Osteoblast (primary cell): ENCODE measurements around the gene KCNS1. TPM values are rescaled to one million over a fixed set of nuclear protein-coding genes. Genes with fewer than 3 reads are reported as not detected.

ENCODE experiments used
- DNase-seq: peaks from one replicate; pipeline ENCODE4 v3.0.0; 2011; ENCODE audit warnings: low spot score, mixed read lengths; ENCODE audit not compliant: insufficient read length; ENCODE audit errors: missing footprints
- H2AFZ ChIP-seq: 2 replicates; pipeline ENCODE4 v1.6.0; 2011; ENCODE audit warnings: mild to moderate bottlenecking, low read length
- H3K27ac ChIP-seq: 2 replicates; pipeline ENCODE4 v1.5.1; 2011; ENCODE audit warnings: mild to moderate bottlenecking, low read depth, low read length, moderate library complexity
- H3K27me3 ChIP-seq: 2 replicates; pipeline ENCODE4 v1.6.0; 2012; ENCODE audit warnings: mild to moderate bottlenecking, control low read depth, inconsistent platforms, low read length, moderate library complexity; ENCODE audit not compliant: insufficient read depth
- H3K36me3 ChIP-seq: 2 replicates; pipeline ENCODE4 v1.5.1; 2011; ENCODE audit warnings: mild to moderate bottlenecking, low read length, control low read depth, moderate library complexity; ENCODE audit not compliant: insufficient read depth
- H3K4me1 ChIP-seq: 2 replicates; pipeline ENCODE4 v1.5.1; 2011; ENCODE audit warnings: mild to moderate bottlenecking, low read length, control low read depth, moderate library complexity; ENCODE audit not compliant: insufficient read depth
- H3K4me2 ChIP-seq: 2 replicates; pipeline ENCODE4 v1.6.0; 2011; ENCODE audit warnings: mild to moderate bottlenecking, low read length; ENCODE audit not compliant: insufficient read depth
- H3K4me3 ChIP-seq: fragments of 200-600 bp; sonication (generic); 3 replicates; pipeline ENCODE4 v1.5.1; 2012; ENCODE audit warnings: mild to moderate bottlenecking, low read length, inconsistent platforms; ENCODE audit not compliant: insufficient read depth
- H3K79me2 ChIP-seq: 2 replicates; pipeline ENCODE4 v1.6.0; 2012; ENCODE audit warnings: mild to moderate bottlenecking, low read length, control low read depth, inconsistent platforms; ENCODE audit not compliant: insufficient read depth
- H3K9me3 ChIP-seq: 2 replicates; pipeline ENCODE4 v1.5.1; 2011; ENCODE audit warnings: low read depth, low read length, control low read depth
- H4K20me1 ChIP-seq: 2 replicates; pipeline ENCODE4 v1.6.0; 2012; ENCODE audit warnings: mild to moderate bottlenecking, low read length, control low read depth; ENCODE audit not compliant: insufficient read depth
- total RNA-seq: library from RNA; depleted of rRNA; stranded (reverse); fragments of >200 nt; gene quantifications from 2 replicates; pipeline ENCODE4 v1.2.3, GENCODE V29; 2012
- TF ChIP-seq, protein P1 (sequence below): IDR thresholded peaks from 2 replicates; pipeline ENCODE4 v1.5.1; 2011; ENCODE audit warnings: mild to moderate bottlenecking, low read depth, low read length, moderate library complexity; ENCODE audit errors: extremely low read depth

Gene KCNS1
- total RNA-seq, 1 donor = 1.1 TPM

DNA sequence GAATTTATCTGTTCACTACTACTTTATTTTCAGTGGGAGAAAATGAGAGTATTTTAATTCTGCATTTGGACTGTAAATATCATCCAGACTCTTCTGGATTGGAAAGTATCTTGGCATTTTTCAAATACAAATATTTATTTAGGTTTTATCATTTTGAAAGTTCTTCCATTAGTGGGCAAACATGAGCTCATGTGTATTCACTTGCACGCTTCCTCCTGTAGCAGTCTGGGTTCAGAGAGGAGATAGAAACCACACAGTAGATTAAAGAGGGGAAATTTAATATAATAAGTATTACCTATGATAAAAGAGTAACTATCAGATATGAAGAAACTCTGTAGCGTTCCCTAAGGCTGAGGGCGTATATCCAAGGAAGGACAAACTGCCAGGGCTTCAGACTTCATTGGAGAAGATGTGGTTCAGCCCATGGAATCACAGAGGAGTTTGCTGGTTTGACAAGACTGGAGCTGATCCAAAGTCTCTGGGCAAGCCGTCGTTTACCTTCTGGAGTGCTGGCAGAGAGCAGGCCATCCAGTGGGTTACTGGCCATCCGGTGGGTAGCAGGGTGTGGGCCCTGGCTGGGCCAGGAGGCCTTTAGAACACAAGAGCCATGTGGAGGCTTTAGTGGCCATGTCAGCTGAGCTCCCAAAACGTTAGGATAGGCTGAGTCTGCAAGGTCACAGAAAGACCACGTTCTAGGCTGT lies 44.3 kb downstream of the KCNS1 start:
- Histone ChIP-seq H3K79me2 (peaks cover 13% of the 10 kb centered on the region), H3K27ac (peak overlapping the region; percentile 41), H4K20me1 (no peaks in the 10 kb centered on the region), H3K27me3 (no peaks in the 10 kb centered on the region), H2AFZ (no peak overlapping the region), H3K4me1 (peaks cover 77% of the 10 kb centered on the region), H3K4me3 (no peak overlapping the region), H3K36me3 (peaks cover 5% of the 10 kb centered on the region), H3K4me2 (no peak overlapping the region), H3K9me3 (no peaks in the 10 kb centered on the region)
- no peak for DNase-seq
- TF ChIP-seq, protein P1, sequence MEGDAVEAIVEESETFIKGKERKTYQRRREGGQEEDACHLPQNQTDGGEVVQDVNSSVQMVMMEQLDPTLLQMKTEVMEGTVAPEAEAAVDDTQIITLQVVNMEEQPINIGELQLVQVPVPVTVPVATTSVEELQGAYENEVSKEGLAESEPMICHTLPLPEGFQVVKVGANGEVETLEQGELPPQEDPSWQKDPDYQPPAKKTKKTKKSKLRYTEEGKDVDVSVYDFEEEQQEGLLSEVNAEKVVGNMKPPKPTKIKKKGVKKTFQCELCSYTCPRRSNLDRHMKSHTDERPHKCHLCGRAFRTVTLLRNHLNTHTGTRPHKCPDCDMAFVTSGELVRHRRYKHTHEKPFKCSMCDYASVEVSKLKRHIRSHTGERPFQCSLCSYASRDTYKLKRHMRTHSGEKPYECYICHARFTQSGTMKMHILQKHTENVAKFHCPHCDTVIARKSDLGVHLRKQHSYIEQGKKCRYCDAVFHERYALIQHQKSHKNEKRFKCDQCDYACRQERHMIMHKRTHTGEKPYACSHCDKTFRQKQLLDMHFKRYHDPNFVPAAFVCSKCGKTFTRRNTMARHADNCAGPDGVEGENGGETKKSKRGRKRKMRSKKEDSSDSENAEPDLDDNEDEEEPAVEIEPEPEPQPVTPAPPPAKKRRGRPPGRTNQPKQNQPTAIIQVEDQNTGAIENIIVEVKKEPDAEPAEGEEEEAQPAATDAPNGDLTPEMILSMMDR = no peak

DNA sequence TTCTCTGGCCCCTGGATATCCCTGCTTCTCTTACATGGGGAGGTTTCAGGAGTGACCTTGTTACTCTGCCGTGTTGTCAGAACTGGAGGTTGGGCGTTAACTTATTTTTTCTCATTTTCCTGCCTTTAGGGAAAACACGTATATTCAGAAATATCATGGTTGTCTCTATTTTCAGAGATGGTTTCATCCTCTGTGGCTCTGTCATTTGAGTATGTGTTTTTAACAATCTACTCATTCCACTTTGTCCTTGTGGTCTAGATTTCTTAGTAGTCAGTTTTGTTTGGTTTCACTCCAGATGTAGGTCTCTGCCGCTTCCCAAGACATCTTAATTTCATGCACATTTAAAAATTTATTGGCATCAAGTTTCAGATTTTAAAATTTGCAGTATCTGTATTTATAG lies 45.9 kb downstream of the KCNS1 start:
- Histone ChIP-seq H3K36me3 (peaks cover 5% of the 10 kb centered on the region), H3K27ac (peak overlapping the region; percentile 57), H3K9me3 (no peaks in the 10 kb centered on the region), H3K27me3 (no peaks in the 10 kb centered on the region), H3K4me3 (peak overlapping the region; percentile 11), H3K4me2 (peak overlapping the region; percentile 49), H3K4me1 (peaks cover 65% of the 10 kb centered on the region), H3K79me2 (peaks cover 16% of the 10 kb centered on the region), H4K20me1 (no peaks in the 10 kb centered on the region), H2AFZ (no peak overlapping the region)
- TF ChIP-seq, protein P1 = no peak
- no peak for DNase-seq

DNA sequence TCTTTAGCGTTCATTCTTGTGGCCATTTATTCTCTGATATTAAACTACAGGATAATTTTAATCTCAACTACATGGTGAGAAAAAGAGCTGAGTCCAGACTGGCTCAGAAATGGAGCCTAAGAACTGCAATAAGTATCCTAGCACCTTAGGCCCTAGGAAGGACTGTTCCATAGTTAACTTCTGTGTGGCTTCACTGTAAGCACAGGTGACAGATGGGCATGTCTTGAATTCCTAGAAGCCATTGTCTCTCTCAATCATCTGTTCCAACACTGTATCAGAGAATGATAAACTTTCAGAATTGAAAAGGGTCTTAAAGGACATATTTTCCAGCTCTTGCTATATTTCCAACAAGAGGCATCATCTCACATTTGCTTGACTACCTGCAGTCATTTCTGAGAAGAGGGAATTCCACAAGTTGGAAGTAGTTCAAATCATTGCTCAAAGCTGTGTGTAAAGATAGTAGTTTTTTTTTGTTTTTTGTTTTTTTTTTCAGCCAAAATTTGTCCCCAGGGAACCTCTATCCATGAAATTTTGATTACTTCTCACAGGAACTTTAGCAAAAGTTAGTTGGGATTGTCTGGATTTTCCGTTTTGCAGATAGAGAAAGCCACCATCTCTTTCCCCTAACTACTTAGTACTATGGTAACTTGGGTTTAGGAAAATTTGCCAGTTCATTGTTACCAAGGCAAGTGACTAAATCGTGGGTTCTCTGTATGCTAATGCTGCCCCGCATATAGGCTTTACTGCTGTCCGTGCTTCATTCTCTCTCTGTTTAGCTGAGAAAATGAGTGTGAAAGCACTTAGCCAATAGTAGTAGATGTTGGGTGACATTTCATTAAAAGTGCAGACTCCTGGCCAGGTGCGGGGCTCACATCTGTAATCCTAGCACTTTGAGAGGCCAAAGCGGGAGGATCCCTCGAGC lies 47.2 kb downstream of the KCNS1 start:
- Histone ChIP-seq H3K36me3 (peaks cover 5% of the 10 kb centered on the region), H3K27ac (peak overlapping the region; percentile 78), H3K4me3 (peak overlapping the region; percentile 4), H3K9me3 (no peaks in the 10 kb centered on the region), H3K4me1 (peaks cover 57% of the 10 kb centered on the region), H3K79me2 (peaks cover 23% of the 10 kb centered on the region), H2AFZ (no peak overlapping the region), H4K20me1 (no peaks in the 10 kb centered on the region), H3K4me2 (peak overlapping the region; percentile 59), H3K27me3 (no peaks in the 10 kb centered on the region)
- TF ChIP-seq, protein P1 = no peak
- peak; percentile 70 for DNase-seq
